Measurements from ENCODE around the gene LBH.

DNA sequence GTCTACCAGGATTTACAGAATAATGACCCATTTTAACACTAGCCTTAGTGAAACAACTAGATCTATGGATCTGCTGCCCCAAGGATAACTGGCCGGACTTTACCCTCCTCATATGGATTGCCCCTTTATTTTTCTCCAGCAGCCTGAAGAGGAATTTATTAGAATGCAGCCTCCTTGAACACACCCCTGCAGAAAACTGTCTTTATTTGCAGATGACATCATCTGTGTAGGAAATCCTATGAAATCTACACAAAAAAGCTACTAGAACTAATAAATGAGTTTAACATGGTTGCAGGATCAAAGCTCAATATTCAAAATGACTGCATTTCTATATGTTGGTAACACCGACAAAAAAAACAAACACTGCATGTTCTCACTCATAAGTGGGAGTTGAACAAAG lies 29.6 kb downstream of the LBH start:
- TF ChIP-seq POLR2AphosphoS5 (IDR thresholded peaks at IDR 0.05) (no peak), CTCF (IDR thresholded peaks at IDR 0.05) (no peak), POLR2A (IDR thresholded peaks at IDR 0.05) (no peak)
